K562 treated with DMSO at 1 percent for 4 hours (cell line): Measurements from ENCODE around the gene ZNF467. TPM values are rescaled to one million over a fixed set of nuclear protein-coding genes. Genes with fewer than 3 reads are reported as not detected.

Experiments
- total RNA-seq: library from RNA; unstranded; fragments of 300-600 nt; gene quantifications from 2 replicates; pipeline ENCODE4 v1.2.3, GENCODE V29; 2022; ENCODE audit not compliant: insufficient read depth

Gene ZNF467, protein sequence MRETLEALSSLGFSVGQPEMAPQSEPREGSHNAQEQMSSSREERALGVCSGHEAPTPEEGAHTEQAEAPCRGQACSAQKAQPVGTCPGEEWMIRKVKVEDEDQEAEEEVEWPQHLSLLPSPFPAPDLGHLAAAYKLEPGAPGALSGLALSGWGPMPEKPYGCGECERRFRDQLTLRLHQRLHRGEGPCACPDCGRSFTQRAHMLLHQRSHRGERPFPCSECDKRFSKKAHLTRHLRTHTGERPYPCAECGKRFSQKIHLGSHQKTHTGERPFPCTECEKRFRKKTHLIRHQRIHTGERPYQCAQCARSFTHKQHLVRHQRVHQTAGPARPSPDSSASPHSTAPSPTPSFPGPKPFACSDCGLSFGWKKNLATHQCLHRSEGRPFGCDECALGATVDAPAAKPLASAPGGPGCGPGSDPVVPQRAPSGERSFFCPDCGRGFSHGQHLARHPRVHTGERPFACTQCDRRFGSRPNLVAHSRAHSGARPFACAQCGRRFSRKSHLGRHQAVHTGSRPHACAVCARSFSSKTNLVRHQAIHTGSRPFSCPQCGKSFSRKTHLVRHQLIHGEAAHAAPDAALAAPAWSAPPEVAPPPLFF
- total RNA-seq: 8.1 and 9.9 TPM in 2 replicates

DNA sequence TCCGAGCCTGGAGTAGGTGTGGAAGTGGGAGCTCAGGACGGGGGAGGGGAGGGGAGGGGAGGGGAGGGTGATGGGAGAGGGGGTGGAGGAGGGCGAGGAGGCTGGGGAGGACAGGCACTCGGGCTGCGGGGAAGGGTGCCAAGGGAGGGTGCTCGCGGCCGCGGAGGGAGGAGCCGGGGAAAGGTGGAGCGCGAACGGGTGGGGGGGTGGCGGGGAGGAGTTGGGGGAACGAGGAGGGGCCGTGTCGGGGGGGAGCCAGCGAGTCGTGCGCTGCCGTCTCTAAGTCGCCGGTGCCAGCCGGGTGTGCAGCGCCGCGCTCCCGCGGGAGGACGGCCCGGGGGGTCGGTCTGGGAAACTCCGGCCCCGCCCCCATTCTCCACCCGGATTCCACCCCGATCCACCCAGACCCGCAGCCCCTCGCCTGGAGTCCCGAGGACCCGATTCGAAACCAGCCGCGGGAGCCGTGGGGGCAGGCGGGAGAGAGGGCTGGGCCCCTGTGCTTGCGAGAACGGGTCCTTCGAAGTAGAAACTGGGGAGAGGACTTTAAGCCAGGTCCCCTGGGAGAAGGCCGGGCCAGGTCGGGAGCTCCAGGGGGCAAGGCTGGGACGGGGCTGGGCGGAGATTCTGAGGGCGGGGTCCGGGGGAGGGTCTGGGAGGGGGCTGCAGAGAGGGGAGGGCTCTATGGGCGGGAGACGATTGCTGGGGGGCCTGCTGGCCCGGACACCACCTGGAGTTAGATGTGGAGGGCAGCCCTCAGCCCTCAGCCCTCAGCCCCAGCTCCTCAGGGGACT lies at the start of gene ZNF467:
Gene ZNF467 (minus strand): TSS at position 143 of the 791 bp plus-strand sequence. CDS start 2,556 bp downstream, outside the sequence.

Other genes with a start within 250 kb of the ZNF467 start
- gene ZNF862, start 64.8 kb upstream of the ZNF467 start, total RNA-seq: 3.4 and 5.7 TPM in 2 replicates
- gene ATP6V0E2, start 100.4 kb upstream of the ZNF467 start, total RNA-seq: 14.1 and 18.2 TPM in 2 replicates